ENCODE results near the gene LY6G5C. TPM values are rescaled to one million over a fixed set of nuclear protein-coding genes. Genes with fewer than 3 reads are reported as not detected.

Gene LY6G5C
- total RNA-seq, 1 donor from 2014 or later, result not detected

DNA sequence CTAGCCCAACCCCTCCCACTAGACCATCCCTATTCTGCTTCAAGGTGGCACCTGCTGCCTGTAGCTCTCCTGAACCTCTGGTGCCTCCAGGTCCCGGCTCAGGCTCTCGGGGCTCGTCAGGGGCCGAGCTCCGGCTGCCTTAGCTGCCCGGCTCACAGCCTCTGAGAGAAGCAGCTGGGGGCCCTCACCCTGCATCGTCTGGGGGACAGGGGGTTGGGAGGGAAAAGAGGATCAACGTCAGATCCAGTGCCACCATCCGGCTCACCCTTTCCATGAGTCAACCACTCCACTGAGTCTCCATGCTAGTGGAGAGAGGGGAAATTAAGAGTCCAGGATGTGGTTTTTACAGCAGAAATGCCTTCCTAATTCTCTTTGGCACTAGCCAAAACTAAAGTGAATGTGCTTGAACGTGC is 41.4 kb downstream of the LY6G5C start:
- DNase-seq, result no peak

DNA sequence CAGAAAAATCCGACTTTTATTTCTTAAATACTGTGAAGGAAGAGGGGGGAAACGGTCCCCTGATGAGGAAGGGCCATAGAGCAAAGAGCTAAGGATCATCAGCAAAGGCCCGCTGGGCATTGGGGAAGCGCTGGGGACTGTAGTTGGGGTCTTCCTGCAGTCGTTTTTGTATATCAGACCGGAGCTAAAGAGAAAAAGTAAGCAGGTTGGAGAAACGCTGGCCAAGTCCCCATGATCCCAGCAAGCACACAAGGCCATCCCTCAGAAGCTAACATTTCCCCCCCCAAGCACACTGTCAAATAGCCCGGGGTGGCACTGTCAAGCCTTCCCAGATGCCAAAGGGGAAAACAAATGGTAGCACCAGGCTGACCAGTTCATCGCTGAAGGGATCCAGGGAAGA is 41.8 kb downstream of the LY6G5C start:
- no peak for DNase-seq

DNA sequence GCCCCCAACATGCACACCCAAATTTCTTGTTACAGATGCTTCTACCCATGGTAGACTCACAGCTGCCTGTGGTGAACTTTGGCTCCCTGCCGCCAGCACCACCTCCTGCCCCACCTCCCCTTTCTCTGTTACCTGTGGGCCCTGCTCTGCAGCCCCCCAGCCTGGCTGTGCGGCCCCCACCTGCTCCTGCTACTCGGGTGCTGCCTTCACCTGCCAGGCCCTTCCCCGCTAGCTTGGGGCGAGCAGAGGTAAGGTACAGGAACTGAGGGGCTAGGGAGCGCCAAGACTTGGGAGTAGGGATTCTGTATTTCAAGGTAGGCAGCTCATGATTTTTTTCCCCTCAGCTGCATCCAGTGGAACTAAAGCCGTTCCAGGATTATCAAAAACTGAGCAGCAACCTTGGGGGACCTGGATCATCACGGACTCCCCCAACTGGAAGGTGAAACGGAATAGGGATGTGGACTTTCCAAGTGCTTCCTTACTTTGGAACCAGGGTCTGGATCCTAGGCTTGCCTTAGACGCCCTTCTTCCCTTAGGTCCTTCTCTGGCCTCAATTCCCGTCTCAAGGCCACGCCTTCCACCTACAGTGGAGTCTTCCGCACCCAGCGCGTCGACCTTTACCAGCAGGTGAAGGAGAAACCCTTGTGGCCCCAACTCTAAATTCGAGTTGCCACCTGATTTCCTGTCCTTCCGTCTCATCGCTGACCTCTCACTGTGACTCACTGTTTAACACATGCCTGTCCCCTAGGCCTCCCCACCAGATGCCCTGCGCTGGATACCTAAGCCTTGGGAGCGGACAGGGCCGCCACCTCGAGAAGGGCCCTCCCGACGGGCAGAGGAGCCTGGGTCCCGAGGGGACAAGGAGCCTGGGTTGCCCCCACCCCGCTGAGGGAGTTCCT is 43.9 kb downstream of the LY6G5C start:
- DNase-seq, result no peak

DNA sequence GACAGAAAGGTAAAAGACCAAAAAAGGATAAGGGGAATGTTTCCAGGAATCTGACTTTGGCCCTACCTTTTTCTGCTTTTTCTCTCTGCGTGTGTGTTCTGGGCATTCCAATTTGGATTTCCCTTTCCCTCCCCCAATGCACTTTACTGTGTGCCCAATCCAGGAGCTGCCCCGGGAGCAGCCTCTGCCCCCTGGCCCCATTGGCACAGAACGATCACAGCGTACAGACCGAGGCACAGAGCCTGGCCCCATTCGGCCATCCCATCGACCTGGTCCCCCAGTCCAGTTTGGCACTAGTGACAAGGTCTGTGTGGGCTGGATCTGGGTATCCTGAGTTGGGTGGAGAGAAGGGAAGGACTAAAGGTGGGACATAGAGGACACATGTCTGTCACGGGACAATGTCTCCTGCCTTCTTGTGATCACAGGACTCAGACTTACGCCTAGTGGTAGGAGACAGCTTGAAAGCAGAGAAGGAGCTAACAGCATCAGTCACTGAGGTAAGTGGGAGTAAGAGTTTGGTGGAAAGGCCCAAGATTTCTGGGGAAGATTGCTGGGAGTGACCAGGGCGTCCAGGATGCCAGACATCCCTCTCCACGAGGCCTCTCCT is 45.8 kb downstream of the LY6G5C start:
- DNase-seq, result no peak

DNA sequence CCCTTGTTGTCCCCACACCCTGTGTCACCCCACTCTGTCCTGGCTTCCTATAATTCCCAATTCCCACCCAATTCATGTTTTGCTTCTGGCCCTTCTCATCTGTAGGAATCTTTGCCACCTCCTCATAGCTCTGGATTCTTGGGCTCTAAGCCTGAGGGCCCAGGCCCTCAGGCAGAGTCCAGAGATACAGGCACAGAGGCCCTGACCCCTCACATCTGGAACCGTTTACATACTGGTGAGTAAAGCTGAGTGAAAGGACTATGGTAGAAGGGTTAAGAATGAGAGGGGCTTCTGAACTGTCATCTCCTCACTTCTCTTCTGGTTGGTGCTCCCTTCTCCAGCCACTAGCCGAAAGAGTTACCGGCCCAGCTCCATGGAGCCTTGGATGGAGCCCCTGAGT is 46.7 kb downstream of the LY6G5C start:
- no peak for DNase-seq

DNA sequence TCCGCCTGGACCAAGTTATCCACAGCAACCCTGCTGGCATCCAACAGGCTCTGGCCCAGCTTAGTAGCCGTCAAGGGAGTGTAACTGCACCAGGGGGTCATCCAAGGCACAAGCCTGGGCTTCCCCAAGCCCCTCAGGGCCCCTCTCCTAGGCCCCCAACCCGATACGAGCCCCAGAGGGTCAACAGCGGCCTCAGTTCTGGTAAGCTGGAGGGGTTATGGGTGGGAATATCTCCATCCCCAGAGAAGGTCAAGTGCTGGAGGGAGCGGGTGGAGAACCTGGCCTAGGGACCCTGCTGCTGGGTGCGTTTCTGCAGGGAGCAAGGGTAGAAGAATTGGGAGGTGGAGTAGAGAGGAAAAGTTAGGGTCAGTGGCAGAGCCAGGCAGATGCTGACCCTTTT is 47.4 kb downstream of the LY6G5C start:
- no peak for DNase-seq

DNA sequence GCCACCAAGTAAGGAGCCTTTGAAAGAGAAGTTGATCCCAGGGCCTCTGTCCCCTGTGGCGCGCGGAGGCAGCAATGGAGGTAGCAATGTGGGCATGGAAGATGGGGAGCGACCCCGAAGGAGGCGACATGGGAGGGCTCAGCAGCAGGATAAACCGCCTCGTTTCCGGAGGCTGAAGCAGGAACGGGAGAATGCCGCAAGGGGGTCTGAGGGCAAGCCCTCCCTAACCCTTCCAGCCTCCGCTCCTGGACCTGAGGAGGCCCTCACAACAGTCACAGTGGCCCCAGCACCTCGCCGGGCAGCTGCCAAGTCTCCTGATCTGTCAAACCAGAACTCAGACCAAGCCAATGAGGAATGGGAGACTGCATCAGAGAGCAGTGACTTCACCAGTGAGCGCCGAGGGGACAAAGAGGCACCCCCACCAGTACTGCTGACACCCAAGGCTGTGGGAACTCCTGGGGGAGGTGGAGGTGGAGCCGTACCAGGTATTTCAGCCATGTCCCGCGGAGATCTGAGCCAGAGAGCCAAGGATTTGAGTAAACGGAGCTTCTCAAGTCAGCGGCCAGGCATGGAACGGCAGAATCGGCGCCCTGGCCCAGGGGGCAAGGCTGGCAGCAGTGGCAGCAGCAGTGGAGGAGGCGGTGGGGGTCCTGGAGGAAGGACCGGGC is 48.5 kb downstream of the LY6G5C start:
- DNase-seq, result no peak

DNA sequence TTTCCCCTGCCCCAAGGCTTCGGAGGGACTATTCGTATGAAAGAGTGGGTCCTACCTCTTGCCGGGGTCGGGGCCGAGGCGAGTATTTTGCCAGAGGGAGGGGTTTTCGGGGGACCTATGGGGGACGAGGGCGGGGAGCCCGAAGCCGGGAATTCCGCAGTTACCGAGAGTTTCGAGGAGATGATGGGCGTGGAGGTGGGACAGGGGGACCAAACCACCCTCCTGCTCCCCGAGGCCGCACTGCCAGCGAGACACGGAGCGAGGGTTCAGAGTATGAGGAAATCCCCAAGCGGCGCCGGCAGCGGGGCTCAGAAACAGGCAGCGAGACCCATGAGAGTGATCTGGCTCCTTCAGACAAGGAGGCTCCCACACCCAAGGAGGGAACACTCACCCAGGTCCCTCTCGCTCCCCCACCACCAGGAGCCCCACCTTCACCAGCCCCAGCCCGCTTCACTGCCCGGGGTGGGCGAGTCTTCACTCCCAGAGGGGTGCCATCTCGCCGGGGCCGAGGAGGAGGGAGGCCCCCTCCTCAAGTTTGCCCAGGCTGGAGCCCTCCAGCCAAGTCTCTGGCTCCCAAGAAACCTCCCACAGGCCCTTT is 49.1 kb downstream of the LY6G5C start:
- no peak for DNase-seq

DNA sequence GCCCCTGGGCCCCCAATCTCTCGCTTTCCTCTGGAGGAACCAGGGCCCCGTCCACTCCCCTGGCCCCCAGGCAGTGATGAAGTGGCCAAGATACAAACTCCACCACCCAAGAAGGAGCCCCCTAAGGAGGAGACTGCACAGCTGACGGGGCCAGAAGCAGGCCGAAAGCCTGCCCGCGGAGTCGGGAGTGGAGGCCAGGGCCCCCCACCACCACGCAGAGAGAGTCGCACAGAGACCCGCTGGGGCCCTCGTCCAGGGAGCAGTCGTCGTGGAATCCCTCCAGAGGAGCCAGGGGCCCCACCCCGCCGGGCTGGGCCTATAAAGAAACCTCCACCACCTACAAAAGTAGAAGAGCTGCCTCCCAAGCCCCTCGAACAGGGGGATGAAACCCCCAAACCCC is 49.7 kb downstream of the LY6G5C start:
- no peak for DNase-seq

DNA sequence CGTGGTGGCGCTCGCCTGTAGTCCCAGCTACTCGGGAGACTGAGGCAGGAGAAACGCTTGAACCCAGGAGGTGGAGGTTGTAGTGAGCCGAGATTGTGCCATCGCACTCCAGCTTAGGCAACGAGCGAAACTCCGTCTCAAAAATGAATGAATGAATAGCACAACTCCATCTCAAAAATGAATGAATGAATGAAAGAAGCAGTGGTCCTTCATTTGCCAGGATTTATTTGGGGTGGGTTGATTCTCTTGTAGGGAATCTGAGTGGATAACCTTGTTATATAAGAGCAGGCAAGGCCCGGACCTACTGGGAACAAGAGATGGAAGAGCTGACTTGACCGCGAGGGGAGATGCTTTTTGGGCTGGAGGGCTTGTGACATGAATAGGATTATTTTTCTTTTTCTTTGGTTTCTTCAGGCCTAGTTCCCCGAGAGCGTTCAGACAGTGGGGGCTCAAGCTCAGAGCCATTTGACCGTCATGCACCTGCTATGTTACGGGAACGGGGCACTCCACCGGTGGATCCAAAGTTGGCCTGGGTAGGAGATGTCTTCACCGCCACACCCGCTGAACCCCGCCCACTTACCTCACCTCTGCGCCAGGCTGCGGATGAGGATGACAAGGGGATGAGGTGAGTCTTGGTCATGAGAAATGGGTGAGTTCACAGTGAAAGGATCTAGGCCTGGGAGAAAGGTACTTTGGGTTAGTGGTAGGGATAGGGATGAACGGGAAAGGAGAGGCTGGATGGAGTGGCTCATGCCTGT is 50.5 kb downstream of the LY6G5C start:
- DNase-seq, result no peak

DNA sequence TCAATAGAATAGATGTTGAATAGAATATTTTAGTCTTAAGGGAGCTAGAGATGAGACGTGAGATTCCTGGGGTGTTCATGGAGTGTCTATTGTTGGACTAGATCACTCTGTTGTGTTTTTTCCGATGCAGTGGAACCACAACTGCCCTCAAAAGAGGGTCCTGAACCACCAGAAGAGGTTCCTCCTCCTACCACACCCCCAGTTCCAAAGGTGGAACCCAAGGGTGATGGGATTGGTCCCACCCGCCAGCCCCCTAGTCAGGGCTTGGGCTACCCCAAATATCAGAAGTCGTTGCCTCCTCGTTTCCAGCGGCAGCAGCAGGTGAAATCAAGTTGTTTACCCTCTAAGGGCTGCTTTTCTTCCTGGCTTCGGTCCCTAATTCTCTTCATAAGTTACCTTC is 51.9 kb downstream of the LY6G5C start:
- DNase-seq, result no peak

DNA sequence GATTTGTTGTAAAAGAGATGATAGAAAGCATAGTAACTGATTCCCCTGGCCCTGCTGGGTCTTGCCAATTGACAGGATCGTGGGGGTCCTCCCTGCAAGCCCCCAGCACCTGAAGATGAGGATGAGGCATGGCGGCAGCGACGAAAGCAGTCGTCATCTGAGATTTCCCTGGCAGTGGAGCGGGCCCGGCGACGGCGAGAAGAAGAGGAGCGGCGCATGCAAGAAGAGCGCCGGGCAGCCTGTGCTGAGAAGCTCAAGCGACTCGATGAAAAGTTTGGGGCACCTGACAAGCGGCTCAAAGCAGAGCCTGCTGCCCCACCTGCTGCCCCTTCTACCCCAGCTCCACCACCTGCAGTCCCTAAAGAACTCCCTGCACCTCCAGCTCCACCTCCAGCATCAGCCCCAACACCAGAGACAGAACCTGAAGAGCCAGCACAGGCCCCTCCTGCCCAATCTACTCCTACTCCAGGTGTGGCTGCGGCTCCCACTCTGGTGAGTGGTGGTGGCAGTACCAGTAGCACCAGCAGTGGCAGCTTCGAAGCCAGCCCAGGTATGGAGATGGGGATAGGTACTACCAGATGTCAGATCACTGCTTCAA is 53.1 kb downstream of the LY6G5C start:
- no peak for DNase-seq

DNA sequence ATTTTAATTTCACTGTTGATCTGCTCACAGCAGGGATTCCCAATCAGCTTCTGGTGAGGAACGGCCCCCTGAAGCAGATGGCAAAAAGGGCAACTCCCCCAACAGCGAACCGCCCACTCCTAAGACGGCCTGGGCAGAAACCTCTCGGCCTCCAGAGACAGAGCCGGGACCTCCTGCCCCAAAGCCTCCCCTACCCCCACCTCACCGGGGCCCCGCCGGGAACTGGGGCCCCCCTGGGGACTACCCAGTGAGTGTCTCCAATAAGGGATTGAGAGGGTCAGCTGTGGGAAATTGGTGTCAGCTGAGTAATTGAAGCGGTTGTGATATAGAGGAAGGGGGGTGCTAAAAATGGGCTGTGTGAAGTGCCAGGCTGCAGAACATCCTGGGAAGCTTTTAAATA is 53.9 kb downstream of the LY6G5C start:
- DNase-seq, result no peak

Small RNA genes within 50 kb of the gene (small RNA-seq; reads per million reads assigned to genes)
- not detected for gene LY6G6D (ENCODE audit: low replicate concordance)
- not detected for gene MIR4646 (ENCODE audit: low replicate concordance)
- not detected for gene MIR6832 (ENCODE audit: low replicate concordance)
- not detected for gene RF00019 (ENCODE audit: low replicate concordance)

Other genes with a start within 250 kb of the LY6G5C start
- gene MICB, start 182.9 kb downstream of the LY6G5C start, total RNA-seq, result 3.9 TPM
- gene MCCD1, start 152.1 kb downstream of the LY6G5C start, total RNA-seq, result not detected
- gene DDX39B, start 139.1 kb downstream of the LY6G5C start, total RNA-seq, result 319 TPM
- 1.3 TPM for gene ATP6V1G2, start 134.5 kb downstream of the LY6G5C start, total RNA-seq
- gene NFKBIL1, start 133.5 kb downstream of the LY6G5C start, total RNA-seq, result 11.4 TPM
- not detected for gene LTA, start 108.8 kb downstream of the LY6G5C start, total RNA-seq
- gene TNF, start 105.5 kb downstream of the LY6G5C start, total RNA-seq, result not detected
- 1.7 TPM for gene LTB, start 98.6 kb downstream of the LY6G5C start, total RNA-seq
- 1.5 TPM for gene LST1, start 94.8 kb downstream of the LY6G5C start, total RNA-seq
- gene NCR3, start 88.1 kb downstream of the LY6G5C start, total RNA-seq, result not detected
- 10.9 TPM for gene AIF1, start 65.8 kb downstream of the LY6G5C start, total RNA-seq
- 66.1 TPM for gene PRRC2A, start 60.4 kb downstream of the LY6G5C start, total RNA-seq
- gene BAG6, start 28.4 kb downstream of the LY6G5C start, total RNA-seq, result 154 TPM
- gene APOM, start 25.2 kb downstream of the LY6G5C start, total RNA-seq, result not detected
- gene C6orf47, start 20.3 kb downstream of the LY6G5C start, total RNA-seq, result 20.8 TPM
- gene GPANK1, start 16.1 kb downstream of the LY6G5C start, total RNA-seq, result 18.0 TPM
- gene CSNK2B, start 15.0 kb downstream of the LY6G5C start, total RNA-seq, result 92.1 TPM
- gene LY6G5B, start 11.1 kb downstream of the LY6G5C start, total RNA-seq, result 2.6 TPM
- 46.2 TPM for gene ABHD16A, start 22.3 kb upstream of the LY6G5C start, total RNA-seq
- 0.82 TPM for gene LY6G6F, start 25.8 kb upstream of the LY6G5C start, total RNA-seq
- gene LY6G6D, start 34.3 kb upstream of the LY6G5C start, total RNA-seq, result not detected
- 1.1 TPM for gene LY6G6C, start 40.7 kb upstream of the LY6G5C start, total RNA-seq
- not detected for gene MPIG6B, start 42.3 kb upstream of the LY6G5C start, total RNA-seq
- gene DDAH2, start 48.2 kb upstream of the LY6G5C start, total RNA-seq, result 114 TPM
- gene CLIC1, start 55.5 kb upstream of the LY6G5C start, total RNA-seq, result 131 TPM
- 9.6 TPM for gene MSH5, start 58.9 kb upstream of the LY6G5C start, total RNA-seq
- gene SAPCD1, start 81.6 kb upstream of the LY6G5C start, total RNA-seq, result not detected
- gene VWA7, start 96.3 kb upstream of the LY6G5C start, total RNA-seq, result 2.3 TPM
- gene VARS1, start 114.7 kb upstream of the LY6G5C start, total RNA-seq, result 42.5 TPM
- gene LSM2, start 125.9 kb upstream of the LY6G5C start, total RNA-seq, result 20.8 TPM
- gene HSPA1L, start 134.2 kb upstream of the LY6G5C start, total RNA-seq, result 4.5 TPM
- 698 TPM for gene HSPA1A, start 134.5 kb upstream of the LY6G5C start, total RNA-seq
- 827 TPM for gene HSPA1B, start 146.7 kb upstream of the LY6G5C start, total RNA-seq
- gene NEU1, start 181.8 kb upstream of the LY6G5C start, total RNA-seq, result 25.6 TPM
- 1.7 TPM for gene SLC44A4, start 197.9 kb upstream of the LY6G5C start, total RNA-seq
- 37.4 TPM for gene EHMT2, start 216.6 kb upstream of the LY6G5C start, total RNA-seq
- gene ZBTB12, start 221.0 kb upstream of the LY6G5C start, total RNA-seq, result 5.7 TPM
- gene C2, start 246.7 kb upstream of the LY6G5C start, total RNA-seq, result 0.51 TPM